GM12892 (cell line): ENCODE measurements around the gene ZNF467.

ENCODE experiments used
- DNase-seq: peaks from one replicate; pipeline ENCODE4 v3.0.0; 2011; ENCODE audit not compliant: insufficient read length
- FAIRE-seq: peaks from 2 replicates; lab custom pipeline; 2011; peaks lifted over from hg19 to GRCh38; lab: Jason Lieb, UNC
- POLR2A ChIP-seq: IDR thresholded peaks from 2 replicates; pipeline ENCODE4 v1.6.1; 2011; ENCODE audit warnings: low read depth, low read length, control low read depth
- POLR2AphosphoS5 ChIP-seq: IDR thresholded peaks from 2 replicates; pipeline ENCODE4 v1.6.1; 2011; ENCODE audit warnings: low read depth, low read length, control low read depth
- TAF1 ChIP-seq: IDR thresholded peaks from 2 replicates; pipeline ENCODE4 v1.6.1; 2011; ENCODE audit warnings: low read depth, mild to moderate bottlenecking, control low read depth, low read length, borderline replicate concordance

ZNF467 gene

GRCh38 chr7:149791411-149792219, 18.2 kb upstream of the ZNF467 start:
- DNase-seq: no peak
- no peak for TF ChIP-seq POLR2AphosphoS5
- TF ChIP-seq TAF1: no peak
- TF ChIP-seq POLR2A: no peak
- no peak for FAIRE-seq

- TF ChIP-seq POLR2AphosphoS5 (no peak), TAF1 (no peak), POLR2A (no peak)
- FAIRE-seq (no peak), DNase-seq (no peak)
Observed at GRCh38 chr7:149790754-149791360, 17.5 kb upstream of the ZNF467 start.

GRCh38 chr7:149790146-149790548, 16.8 kb upstream of the ZNF467 start:
- FAIRE-seq (no peak), DNase-seq (no peak)
- TF ChIP-seq TAF1 (no peak), POLR2A (no peak), POLR2AphosphoS5 (no peak)

GRCh38 chr7:149789101-149789500, 15.7 kb upstream of the ZNF467 start:
- FAIRE-seq: no peak

GRCh38 chr7:149788300-149788851, 15.0 kb upstream of the ZNF467 start:
- no peak for FAIRE-seq

More at GRCh38 chr7:149789101-149789500, 15.7 kb upstream of the ZNF467 start:
- DNase-seq: no peak
- TF ChIP-seq POLR2AphosphoS5 (no peak), TAF1 (no peak), POLR2A (no peak)

GRCh38 chr7:149787428-149788299, 14.3 kb upstream of the ZNF467 start:
- TF ChIP-seq TAF1: no peak
- no peak for TF ChIP-seq POLR2A
- no peak for TF ChIP-seq POLR2AphosphoS5
- DNase-seq (no peak), FAIRE-seq (no peak)

More at GRCh38 chr7:149788300-149788851, 15.0 kb upstream of the ZNF467 start:
- no peak for TF ChIP-seq TAF1
- no peak for TF ChIP-seq POLR2A
- no peak for TF ChIP-seq POLR2AphosphoS5
- no peak for DNase-seq

GRCh38 chr7:149785983-149786382, 12.6 kb upstream of the ZNF467 start:
- TF ChIP-seq TAF1 (no peak), POLR2AphosphoS5 (no peak), POLR2A (no peak)
- FAIRE-seq (no peak), DNase-seq (no peak)

- TF ChIP-seq POLR2AphosphoS5: no peak
- TF ChIP-seq TAF1: no peak
- TF ChIP-seq POLR2A: no peak
- no peak for FAIRE-seq
- no peak for DNase-seq
Observed at GRCh38 chr7:149785402-149785801, 12.0 kb upstream of the ZNF467 start.

GRCh38 chr7:149784251-149784608, 10.8 kb upstream of the ZNF467 start:
- DNase-seq (no peak), FAIRE-seq (no peak)
- TF ChIP-seq POLR2AphosphoS5 (no peak), POLR2A (no peak), TAF1 (no peak)

GRCh38 chr7:149783386-149784250, 10.2 kb upstream of the ZNF467 start:
- FAIRE-seq (no peak), DNase-seq (no peak)
- TF ChIP-seq POLR2AphosphoS5 (no peak), POLR2A (no peak)

GRCh38 chr7:149782682-149783345, 9.4 kb upstream of the ZNF467 start:
- no peak for DNase-seq
- FAIRE-seq: no peak

More at GRCh38 chr7:149782682-149783345, 9.4 kb upstream of the ZNF467 start:
- no peak for TF ChIP-seq POLR2A
- no peak for TF ChIP-seq TAF1
- no peak for TF ChIP-seq POLR2AphosphoS5
